Trophoblast cell (in vitro differentiated cells and primary cell): ENCODE data around the gene ERC1.
A peak's percentile ranks its signal among the peaks of the same experiment; 100 is the strongest.
"Not testable (repeated sequence)": the region's sequence is repeated elsewhere in the genome, so short reads cannot be mapped to it uniquely, and the experiment has no call there.

Experiments used
- DNase-seq, 2 donors: peaks; one replicate each; pipeline ENCODE4 v3.0.0-alpha.2; 2016
- H2AFZ ChIP-seq: 2 replicates; pipeline ENCODE4 v1.6.1; 2013; ENCODE audit warnings: low read length, moderate library complexity, mild to moderate bottlenecking; ENCODE audit not compliant: insufficient read depth, poor library complexity
- H2AK5ac ChIP-seq: 2 replicates; pipeline ENCODE4 v1.6.1; 2013; ENCODE audit warnings: mild to moderate bottlenecking, low read length
- H2BK120ac ChIP-seq: 2 replicates; pipeline ENCODE4 v1.6.1; 2013; ENCODE audit warnings: low read length, mild to moderate bottlenecking, moderate library complexity; ENCODE audit not compliant: insufficient read depth, poor library complexity
- H2BK12ac ChIP-seq: 2 replicates; pipeline ENCODE4 v1.6.1; 2013; ENCODE audit warnings: mild to moderate bottlenecking, low read length, moderate library complexity
- H2BK5ac ChIP-seq: 2 replicates; pipeline ENCODE4 v1.6.1; 2013; ENCODE audit warnings: low read length, low read depth, moderate library complexity, mild to moderate bottlenecking; ENCODE audit not compliant: poor library complexity
- H3K14ac ChIP-seq: 2 replicates; pipeline ENCODE4 v1.6.1; 2013; ENCODE audit warnings: mild to moderate bottlenecking, low read length
- H3K18ac ChIP-seq: 2 replicates; pipeline ENCODE4 v1.6.1; 2013; ENCODE audit warnings: mild to moderate bottlenecking, low read length
- H3K23ac ChIP-seq: 2 replicates; pipeline ENCODE4 v1.6.1; 2013; ENCODE audit warnings: low read length
- H3K27ac ChIP-seq: 2 replicates; pipeline ENCODE4 v1.5.1; 2013; ENCODE audit warnings: low read depth, mild to moderate bottlenecking, inconsistent platforms, low read length, moderate library complexity
- H3K27me3 ChIP-seq: 2 replicates; pipeline ENCODE4 v1.6.1; 2013; ENCODE audit warnings: inconsistent platforms, mild to moderate bottlenecking, low read length, moderate library complexity; ENCODE audit not compliant: insufficient read depth
- H3K36me3 ChIP-seq, 2 experiments: 1 replicate in 1 of 2; 2 replicates in 1 of 2; pipeline ENCODE4 v1.6.1; 2013; ENCODE audit warnings: low read length in 2 of 2, mild to moderate bottlenecking in 2 of 2, moderate library complexity in 1 of 2; ENCODE audit not compliant: insufficient read depth in 2 of 2, control insufficient read depth in 1 of 2
- H3K4ac ChIP-seq: 2 replicates; pipeline ENCODE4 v1.6.1; 2013; ENCODE audit warnings: low read depth, mild to moderate bottlenecking, low read length, moderate library complexity
- H3K4me1 ChIP-seq, 2 experiments: 1 replicate in 1 of 2; 2 replicates in 1 of 2; pipeline ENCODE4 v1.6.1; 2013; ENCODE audit warnings: low read length in 2 of 2, mild to moderate bottlenecking in 2 of 2, moderate library complexity in 1 of 2; ENCODE audit not compliant: insufficient read depth in 2 of 2, control insufficient read depth in 1 of 2
- H3K4me2 ChIP-seq: 2 replicates; pipeline ENCODE4 v1.6.1; 2013; ENCODE audit warnings: inconsistent platforms, mild to moderate bottlenecking, low read length, moderate library complexity
- H3K4me3 ChIP-seq: 2 replicates; pipeline ENCODE4 v1.5.1; 2013; ENCODE audit warnings: mild to moderate bottlenecking, low read depth, low read length, inconsistent platforms
- H3K79me1 ChIP-seq: one replicate; pipeline ENCODE4 v1.6.1; 2013; ENCODE audit warnings: low read length
- H3K79me2 ChIP-seq: 2 replicates; pipeline ENCODE4 v1.6.1; 2013; ENCODE audit warnings: low read length, mild to moderate bottlenecking; ENCODE audit not compliant: control insufficient read depth, insufficient read depth, poor library complexity
- H3K9ac ChIP-seq: 2 replicates; pipeline ENCODE4 v1.6.1; 2013; ENCODE audit warnings: mild to moderate bottlenecking, low read length
- H3K9me3 ChIP-seq: 2 replicates; pipeline ENCODE4 v1.6.1; 2013; ENCODE audit warnings: low read depth, mild to moderate bottlenecking, control low read depth, inconsistent platforms, low read length; ENCODE audit not compliant: insufficient read depth
- H4K12ac ChIP-seq: 2 replicates; pipeline ENCODE4 v1.6.1; 2013; ENCODE audit warnings: low read depth, mild to moderate bottlenecking, low read length, moderate library complexity
- H4K8ac ChIP-seq: 2 replicates; pipeline ENCODE4 v1.6.1; 2013; ENCODE audit warnings: low read depth, mild to moderate bottlenecking, low read length, moderate library complexity
- H4K91ac ChIP-seq: one replicate; pipeline ENCODE4 v1.6.1; 2013; ENCODE audit warnings: low read depth, mild to moderate bottlenecking, low read length, moderate library complexity
- WGBS: extraction: QIAGEN DNeasy Blood & Tissue Kit; methylation state at CpG from one replicate; pipeline ENCODE4 v1.1.7; 2013; ENCODE audit warnings: missing lambda C conversion rate; ENCODE audit not compliant: insufficient read length, insufficient coverage; ENCODE audit errors: extremely low coverage; 5-methylcytosine and 5-hydroxymethylcytosine counted together

The ERC1 gene

GRCh38 chr12:1338483-1339177 is 347.6 kb downstream of the ERC1 start:
- Histone ChIP-seq H3K9me3 (no peaks in the 10 kb centered on the region), H4K91ac (no peak overlapping the region), H3K79me1 (no peaks in the 10 kb centered on the region), H2BK5ac (no peak overlapping the region), H3K4me3 (peak overlapping the region; percentile 56), H3K9ac (no peak overlapping the region), H3K4me2 (no peak overlapping the region), H3K23ac (no peak overlapping the region), H2BK12ac (no peak overlapping the region), H2AFZ (no peak overlapping the region), H3K14ac (no peak overlapping the region), H3K36me3 (no peaks in the 10 kb centered on the region), H4K12ac (no peak overlapping the region), H3K79me2 (no peaks in the 10 kb centered on the region), H3K27ac (no peak overlapping the region), H3K27me3 (no peaks in the 10 kb centered on the region), H4K8ac (no peak overlapping the region), H2BK120ac (no peak overlapping the region), H2AK5ac (no peak overlapping the region), H3K4ac (no peak overlapping the region), H3K18ac (no peak overlapping the region), H3K4me1 (no peaks in the 10 kb centered on the region)
- DNase-seq: no peak
- WGBS: no CpG with 5 or more reads among the region's 10 CpGs

GRCh38 chr12:1339178-1339541 is 348.1 kb downstream of the ERC1 start:
- not testable (repeated sequence) for H2AFZ ChIP-seq, H3K4me3 ChIP-seq, H3K18ac ChIP-seq, H2BK12ac ChIP-seq, H4K8ac ChIP-seq, H3K27ac ChIP-seq, H2BK120ac ChIP-seq, H4K91ac ChIP-seq, DNase-seq, H2BK5ac ChIP-seq, H3K23ac ChIP-seq, H3K36me3 ChIP-seq, H3K79me1 ChIP-seq, H3K4me2 ChIP-seq, H3K79me2 ChIP-seq, H3K14ac ChIP-seq, H3K27me3 ChIP-seq, H3K4me1 ChIP-seq, H3K9ac ChIP-seq, H3K9me3 ChIP-seq, H2AK5ac ChIP-seq, H4K12ac ChIP-seq, H3K4ac ChIP-seq
- no CpG with 5 or more reads among the region's 8 CpGs for WGBS

- Histone ChIP-seq H3K4me1 (no peaks in the 10 kb centered on the region), H3K4ac (no peak overlapping the region), H2BK5ac (no peak overlapping the region), H3K27me3 (no peaks in the 10 kb centered on the region), H3K4me2 (no peak overlapping the region), H2BK120ac (no peak overlapping the region), H3K23ac (no peak overlapping the region), H3K36me3 (no peaks in the 10 kb centered on the region), H2BK12ac (no peak overlapping the region), H3K18ac (no peak overlapping the region), H3K79me2 (no peaks in the 10 kb centered on the region), H3K9me3 (no peaks in the 10 kb centered on the region), H2AK5ac (no peak overlapping the region), H3K4me3 (no peak overlapping the region), H2AFZ (no peak overlapping the region), H4K91ac (no peak overlapping the region), H3K27ac (no peak overlapping the region), H3K14ac (no peak overlapping the region), H3K9ac (no peak overlapping the region), H4K12ac (no peak overlapping the region), H3K79me1 (no peaks in the 10 kb centered on the region), H4K8ac (no peak overlapping the region)
- no CpG with 5 or more reads among the region's 7 CpGs for WGBS
- DNase-seq: no peak
Observed at GRCh38 chr12:1339618-1340319, 348.7 kb downstream of the ERC1 start.

DNA sequence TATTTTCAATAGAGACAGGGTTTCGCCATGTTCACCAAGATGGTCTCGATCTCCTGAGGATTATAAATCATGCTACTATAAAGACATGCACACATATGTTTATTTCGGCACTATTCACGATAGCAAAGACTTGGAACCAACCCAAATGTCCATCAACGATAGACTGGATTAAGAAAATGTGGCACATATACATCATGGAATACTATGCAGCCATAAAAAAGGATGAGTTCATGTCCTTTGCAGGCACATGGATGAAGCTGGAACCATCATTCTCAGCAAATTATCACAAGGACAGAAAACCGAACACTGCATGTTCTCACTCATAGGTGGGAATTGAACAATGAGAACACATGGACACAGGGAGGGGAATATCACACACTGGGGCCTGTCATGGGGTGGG is 350.2 kb downstream of the ERC1 start:
- not testable (repeated sequence) for H3K4me1 ChIP-seq, H2BK5ac ChIP-seq, H3K27ac ChIP-seq, H3K79me2 ChIP-seq, H4K8ac ChIP-seq, H4K91ac ChIP-seq, H3K79me1 ChIP-seq, H3K23ac ChIP-seq, H3K4me2 ChIP-seq, H3K36me3 ChIP-seq, H3K14ac ChIP-seq, H3K27me3 ChIP-seq, H2AFZ ChIP-seq, H3K18ac ChIP-seq, H3K4ac ChIP-seq, H3K4me3 ChIP-seq, H2AK5ac ChIP-seq, DNase-seq, H2BK120ac ChIP-seq, H3K9ac ChIP-seq, H3K9me3 ChIP-seq, H2BK12ac ChIP-seq, H4K12ac ChIP-seq
- no CpG with 5 or more reads among the region's 6 CpGs for WGBS
